ENCODE measurements around the gene SEL1L.

DNA sequence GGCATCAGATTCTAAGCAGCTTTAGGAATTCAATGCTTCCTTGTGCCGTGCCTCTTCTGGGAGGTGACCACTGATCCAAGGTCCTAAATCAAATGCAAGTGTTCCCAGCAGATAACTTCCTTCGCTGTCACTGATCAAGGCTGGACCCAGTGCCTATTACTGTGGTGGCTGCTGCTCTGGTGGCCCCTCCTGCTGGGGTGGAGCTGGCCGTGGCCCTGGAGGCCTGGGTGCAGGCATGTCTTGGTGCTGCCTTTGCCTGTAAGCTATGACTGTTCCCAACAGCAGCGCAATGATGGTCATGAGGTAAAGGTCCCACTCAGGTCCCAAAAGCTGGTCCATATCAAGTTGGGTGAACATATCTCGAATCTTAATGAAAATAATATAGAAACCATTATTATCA is 56.8 kb downstream of the SEL1L start:
- TF ChIP-seq SIN3A (IDR thresholded peaks at IDR 0.05; ENCODE audit: borderline replicate concordance, insufficient read depth, low read depth, low read length), result no peak
- TF ChIP-seq, protein P1, sequence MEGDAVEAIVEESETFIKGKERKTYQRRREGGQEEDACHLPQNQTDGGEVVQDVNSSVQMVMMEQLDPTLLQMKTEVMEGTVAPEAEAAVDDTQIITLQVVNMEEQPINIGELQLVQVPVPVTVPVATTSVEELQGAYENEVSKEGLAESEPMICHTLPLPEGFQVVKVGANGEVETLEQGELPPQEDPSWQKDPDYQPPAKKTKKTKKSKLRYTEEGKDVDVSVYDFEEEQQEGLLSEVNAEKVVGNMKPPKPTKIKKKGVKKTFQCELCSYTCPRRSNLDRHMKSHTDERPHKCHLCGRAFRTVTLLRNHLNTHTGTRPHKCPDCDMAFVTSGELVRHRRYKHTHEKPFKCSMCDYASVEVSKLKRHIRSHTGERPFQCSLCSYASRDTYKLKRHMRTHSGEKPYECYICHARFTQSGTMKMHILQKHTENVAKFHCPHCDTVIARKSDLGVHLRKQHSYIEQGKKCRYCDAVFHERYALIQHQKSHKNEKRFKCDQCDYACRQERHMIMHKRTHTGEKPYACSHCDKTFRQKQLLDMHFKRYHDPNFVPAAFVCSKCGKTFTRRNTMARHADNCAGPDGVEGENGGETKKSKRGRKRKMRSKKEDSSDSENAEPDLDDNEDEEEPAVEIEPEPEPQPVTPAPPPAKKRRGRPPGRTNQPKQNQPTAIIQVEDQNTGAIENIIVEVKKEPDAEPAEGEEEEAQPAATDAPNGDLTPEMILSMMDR (IDR thresholded peaks at IDR 0.05), result no peak
- TF ChIP-seq, protein P2, sequence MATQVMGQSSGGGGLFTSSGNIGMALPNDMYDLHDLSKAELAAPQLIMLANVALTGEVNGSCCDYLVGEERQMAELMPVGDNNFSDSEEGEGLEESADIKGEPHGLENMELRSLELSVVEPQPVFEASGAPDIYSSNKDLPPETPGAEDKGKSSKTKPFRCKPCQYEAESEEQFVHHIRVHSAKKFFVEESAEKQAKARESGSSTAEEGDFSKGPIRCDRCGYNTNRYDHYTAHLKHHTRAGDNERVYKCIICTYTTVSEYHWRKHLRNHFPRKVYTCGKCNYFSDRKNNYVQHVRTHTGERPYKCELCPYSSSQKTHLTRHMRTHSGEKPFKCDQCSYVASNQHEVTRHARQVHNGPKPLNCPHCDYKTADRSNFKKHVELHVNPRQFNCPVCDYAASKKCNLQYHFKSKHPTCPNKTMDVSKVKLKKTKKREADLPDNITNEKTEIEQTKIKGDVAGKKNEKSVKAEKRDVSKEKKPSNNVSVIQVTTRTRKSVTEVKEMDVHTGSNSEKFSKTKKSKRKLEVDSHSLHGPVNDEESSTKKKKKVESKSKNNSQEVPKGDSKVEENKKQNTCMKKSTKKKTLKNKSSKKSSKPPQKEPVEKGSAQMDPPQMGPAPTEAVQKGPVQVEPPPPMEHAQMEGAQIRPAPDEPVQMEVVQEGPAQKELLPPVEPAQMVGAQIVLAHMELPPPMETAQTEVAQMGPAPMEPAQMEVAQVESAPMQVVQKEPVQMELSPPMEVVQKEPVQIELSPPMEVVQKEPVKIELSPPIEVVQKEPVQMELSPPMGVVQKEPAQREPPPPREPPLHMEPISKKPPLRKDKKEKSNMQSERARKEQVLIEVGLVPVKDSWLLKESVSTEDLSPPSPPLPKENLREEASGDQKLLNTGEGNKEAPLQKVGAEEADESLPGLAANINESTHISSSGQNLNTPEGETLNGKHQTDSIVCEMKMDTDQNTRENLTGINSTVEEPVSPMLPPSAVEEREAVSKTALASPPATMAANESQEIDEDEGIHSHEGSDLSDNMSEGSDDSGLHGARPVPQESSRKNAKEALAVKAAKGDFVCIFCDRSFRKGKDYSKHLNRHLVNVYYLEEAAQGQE (IDR thresholded peaks at IDR 0.05; ENCODE audit: insufficient read depth in 1 of 2, low read depth in 2 of 2, low read length in 1 of 2), result no peak
- no peak for TF ChIP-seq TCF7L2 (IDR thresholded peaks at IDR 0.05; ENCODE audit: low read depth, low read length)

Measured in Panc1 (cell line).